Measurements from ENCODE around the gene NBPF9.
"Not testable (repeated sequence)": the region's sequence is repeated elsewhere in the genome, so short reads cannot be mapped to it uniquely, and the experiment has no call there.

Gene NBPF9

DNA sequence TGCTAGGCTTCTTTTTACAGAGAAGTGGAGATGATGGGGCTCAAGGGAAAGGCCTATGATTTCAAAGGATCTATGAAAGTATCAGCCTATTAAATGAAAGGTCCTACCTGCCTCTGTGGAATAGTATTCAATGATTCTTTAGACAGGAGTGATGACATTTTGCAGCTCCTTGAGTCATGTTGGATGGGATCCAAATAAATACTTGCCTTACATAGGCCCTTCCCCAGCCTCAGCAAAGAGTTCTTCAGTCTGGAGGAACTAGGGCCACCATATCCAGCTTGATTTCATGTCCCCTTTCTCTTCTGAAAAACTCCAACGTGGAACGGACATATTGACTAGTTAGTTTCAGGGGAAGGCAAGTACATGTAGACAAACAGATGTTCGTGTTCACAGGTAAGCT, 87.8 kb downstream of the NBPF9 start:
- DNase-seq (ENCODE audit: low read depth in 2 of 2): not testable (repeated sequence)

DNA sequence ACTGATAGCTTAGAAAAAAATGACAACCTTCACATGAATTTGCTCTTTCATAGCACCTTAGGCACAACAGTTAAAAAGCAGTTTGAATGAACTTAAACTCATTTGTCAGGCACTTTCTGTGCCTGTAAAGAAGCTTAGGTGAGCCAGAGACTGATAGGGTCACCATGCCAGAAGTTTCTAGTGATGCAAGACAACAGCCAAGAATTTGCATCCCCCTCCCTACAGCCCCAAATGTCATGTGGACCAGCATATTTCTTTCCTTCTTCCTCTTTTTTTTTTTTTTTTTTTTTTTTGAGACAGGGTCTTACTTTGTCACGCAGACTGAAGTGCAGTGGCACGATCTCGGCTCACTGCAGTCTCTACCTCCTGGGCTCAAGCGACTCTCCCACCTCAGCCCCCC, 89.8 kb downstream of the NBPF9 start:
- DNase-seq (ENCODE audit: low read depth in 2 of 2): not testable (repeated sequence)

DNA sequence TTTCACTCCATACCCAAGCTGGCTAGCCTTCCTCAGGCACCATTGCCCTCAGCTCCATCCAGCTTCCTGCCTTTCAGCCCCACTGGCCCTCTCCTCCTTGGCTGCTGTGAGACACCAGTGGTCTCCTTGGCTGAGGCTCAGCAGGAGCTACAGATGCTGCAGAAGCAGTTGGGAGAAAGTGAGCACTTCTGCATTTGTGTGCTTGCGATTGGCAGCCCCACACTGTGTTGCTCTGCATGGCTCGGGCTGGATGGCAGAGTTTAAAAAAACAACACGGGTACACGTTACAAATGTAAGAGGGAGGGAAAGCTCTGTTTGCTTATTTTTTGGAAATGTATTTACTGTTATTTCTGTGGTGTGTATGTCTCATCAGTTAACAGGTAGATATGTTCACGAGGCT, 90.8 kb downstream of the NBPF9 start:
- DNase-seq (ENCODE audit: low read depth in 2 of 2): not testable (repeated sequence)

DNA sequence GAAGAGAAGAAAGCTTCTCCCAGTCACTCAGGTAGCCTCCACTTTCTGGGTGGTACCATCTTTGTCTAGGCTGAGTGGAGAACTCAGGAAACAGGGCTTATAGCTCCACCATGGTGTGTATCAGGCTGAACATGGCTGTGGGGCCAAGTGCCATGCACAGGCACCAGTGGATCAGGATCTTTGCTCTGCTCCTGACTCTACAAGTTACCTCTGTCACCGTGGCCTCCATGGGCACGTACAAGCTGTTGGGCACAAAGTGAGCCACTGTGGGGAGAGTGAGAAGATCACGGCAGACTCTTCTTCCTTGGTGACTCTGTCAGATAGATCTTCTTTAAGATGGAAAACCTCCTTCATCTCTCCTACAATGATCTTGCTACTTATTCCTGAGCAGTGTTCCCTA, 93.6 kb downstream of the NBPF9 start:
- not testable (repeated sequence) for DNase-seq (ENCODE audit: low read depth in 2 of 2)

DNA sequence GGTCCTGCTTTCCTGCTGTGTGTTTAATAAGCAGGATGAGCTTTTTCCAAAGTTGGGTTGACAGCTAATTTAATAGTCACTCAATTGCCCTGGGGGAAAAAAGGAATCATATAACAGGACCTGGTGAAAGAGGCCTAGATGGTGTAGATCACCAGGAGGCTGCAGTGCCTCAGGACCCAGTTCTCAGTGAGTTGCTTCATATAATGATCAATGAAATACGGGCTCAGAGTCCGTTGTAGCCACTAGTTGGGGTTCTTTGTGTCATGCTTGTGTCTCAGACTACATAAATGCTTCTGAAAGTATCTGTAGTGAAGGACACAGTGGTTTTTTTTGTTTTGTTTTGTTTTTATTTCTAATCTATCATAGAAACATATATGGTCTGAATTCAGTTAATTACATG, 94.6 kb downstream of the NBPF9 start:
- DNase-seq (ENCODE audit: low read depth in 2 of 2): not testable (repeated sequence)

DNA sequence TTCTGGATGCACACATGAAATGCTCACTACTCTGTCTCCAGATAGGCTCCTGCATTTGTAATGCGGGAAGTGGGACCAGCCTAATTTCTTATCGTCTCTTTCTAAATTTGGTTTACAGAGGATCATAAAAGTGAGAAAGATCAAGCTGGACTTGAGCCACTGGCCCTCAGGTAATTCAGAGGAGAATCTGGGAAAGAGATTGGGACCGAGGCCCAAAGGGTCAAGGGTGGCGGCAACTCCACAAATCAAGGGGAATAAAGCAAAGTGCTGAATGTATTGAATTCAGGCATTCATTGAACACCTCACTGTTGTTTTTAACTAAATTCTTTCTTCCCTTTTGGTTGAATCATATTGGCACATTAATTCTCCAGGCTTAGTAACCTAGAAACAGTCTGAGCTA, 95.0 kb downstream of the NBPF9 start:
- not testable (repeated sequence) for DNase-seq (ENCODE audit: low read depth in 2 of 2)
